HG03354 (cell line): ENCODE measurements around the gene CA5A.

Experiments
- ATAC-seq: cut with Tn5 transposase; IDR thresholded peaks from one replicate; pipeline ENCODE4 v1.9.1; 2021; ENCODE audit warnings: mild to moderate bottlenecking; ENCODE audit not compliant: unreplicated experiment, poor library complexity, severe bottlenecking

CA5A gene

GRCh38 chr16:87965417-87965816, 29.1 kb upstream of the CA5A start:
- ATAC-seq, result no peak

- no peak for ATAC-seq
These were observed 27.8 kb upstream of the CA5A start for GRCh38 chr16:87964049-87964659.

- no peak for ATAC-seq
These were observed 27.1 kb upstream of the CA5A start for GRCh38 chr16:87963400-87963799.

GRCh38 chr16:87961623-87962022, 25.3 kb upstream of the CA5A start:
- no peak for ATAC-seq

GRCh38 chr16:87960852-87961251, 24.5 kb upstream of the CA5A start:
- no peak for ATAC-seq

- ATAC-seq, result no peak
These were observed 24.0 kb upstream of the CA5A start for GRCh38 chr16:87960296-87960695.

GRCh38 chr16:87959391-87959990, 23.2 kb upstream of the CA5A start:
- ATAC-seq, result no peak

- ATAC-seq, result no peak
These were observed 22.3 kb upstream of the CA5A start for GRCh38 chr16:87958632-87959031.

GRCh38 chr16:87957296-87958094, 21.2 kb upstream of the CA5A start:
- ATAC-seq, result no peak

GRCh38 chr16:87956365-87957231, 20.3 kb upstream of the CA5A start:
- peak; percentile 46 for ATAC-seq

GRCh38 chr16:87956098-87956364, 19.7 kb upstream of the CA5A start:
- no peak for ATAC-seq

GRCh38 chr16:87955302-87956097, 19.2 kb upstream of the CA5A start:
- ATAC-seq, result no peak

- ATAC-seq, result no peak
These were observed 18.5 kb upstream of the CA5A start for GRCh38 chr16:87954826-87955225.

- no peak for ATAC-seq
These were observed 18.0 kb upstream of the CA5A start for GRCh38 chr16:87954361-87954760.

GRCh38 chr16:87953308-87954215, 17.2 kb upstream of the CA5A start:
- no peak for ATAC-seq

GRCh38 chr16:87952751-87953150, 16.4 kb upstream of the CA5A start:
- no peak for ATAC-seq

- peak; percentile 4 for ATAC-seq
These were observed 15.5 kb upstream of the CA5A start for GRCh38 chr16:87951552-87952538.
